Esophagus squamous epithelium (tissue), 4 donors: ENCODE measurements around the gene ELMO2.

Experiments
- POLR2A ChIP-seq, 4 donors: fragments of 450-650 bp; IDR thresholded peaks; one replicate each; pipeline ENCODE4 v1.6.1; 2017; ENCODE audit warnings: antibody characterized with exemption in 4 of 4, mild to moderate bottlenecking in 4 of 4, moderate library complexity in 3 of 4
- TF ChIP-seq, protein P1 (sequence below), 6 experiments: fragments of 450-650 bp in 4 of 6; fragments of 200-600 bp in 2 of 6; sonication (generic) in 2 of 6; IDR thresholded peaks; one replicate each; pipeline ENCODE4 v1.5.1; 2016 to 2019; ENCODE audit warnings: antibody characterized with exemption in 6 of 6, mild to moderate bottlenecking in 4 of 6, moderate library complexity in 4 of 6

DNA sequence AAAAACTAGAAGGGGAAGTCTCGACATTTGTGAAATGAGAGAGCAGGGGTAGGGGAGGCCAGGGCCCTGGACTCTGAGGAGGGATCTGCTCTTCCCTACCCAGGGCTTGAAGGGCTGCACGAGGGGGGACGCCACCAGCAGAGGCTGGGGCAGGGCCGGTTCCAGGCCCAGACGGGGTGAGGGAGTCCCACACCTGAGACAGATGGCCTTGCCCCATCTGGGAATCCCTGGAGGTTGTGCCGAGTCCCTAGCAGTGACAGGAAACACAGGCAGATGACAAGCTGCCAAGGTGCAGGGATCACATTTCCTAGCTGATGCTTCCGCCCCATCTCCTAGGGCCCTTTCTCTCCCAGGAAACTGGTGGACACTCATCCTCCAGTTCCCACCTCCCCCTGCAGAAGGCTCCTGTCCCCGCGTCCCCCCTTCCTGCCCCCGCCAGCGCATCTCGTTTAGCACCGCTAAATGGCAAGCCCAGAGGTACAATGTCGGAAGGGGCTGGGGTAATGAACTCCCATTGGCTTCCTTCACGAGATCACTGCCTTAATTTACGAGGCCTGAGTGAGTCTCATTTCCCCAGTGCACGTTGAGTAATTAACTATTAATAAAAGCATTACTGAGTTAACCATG, 63.0 kb downstream of the ELMO2 start:
- TF ChIP-seq, protein P1, sequence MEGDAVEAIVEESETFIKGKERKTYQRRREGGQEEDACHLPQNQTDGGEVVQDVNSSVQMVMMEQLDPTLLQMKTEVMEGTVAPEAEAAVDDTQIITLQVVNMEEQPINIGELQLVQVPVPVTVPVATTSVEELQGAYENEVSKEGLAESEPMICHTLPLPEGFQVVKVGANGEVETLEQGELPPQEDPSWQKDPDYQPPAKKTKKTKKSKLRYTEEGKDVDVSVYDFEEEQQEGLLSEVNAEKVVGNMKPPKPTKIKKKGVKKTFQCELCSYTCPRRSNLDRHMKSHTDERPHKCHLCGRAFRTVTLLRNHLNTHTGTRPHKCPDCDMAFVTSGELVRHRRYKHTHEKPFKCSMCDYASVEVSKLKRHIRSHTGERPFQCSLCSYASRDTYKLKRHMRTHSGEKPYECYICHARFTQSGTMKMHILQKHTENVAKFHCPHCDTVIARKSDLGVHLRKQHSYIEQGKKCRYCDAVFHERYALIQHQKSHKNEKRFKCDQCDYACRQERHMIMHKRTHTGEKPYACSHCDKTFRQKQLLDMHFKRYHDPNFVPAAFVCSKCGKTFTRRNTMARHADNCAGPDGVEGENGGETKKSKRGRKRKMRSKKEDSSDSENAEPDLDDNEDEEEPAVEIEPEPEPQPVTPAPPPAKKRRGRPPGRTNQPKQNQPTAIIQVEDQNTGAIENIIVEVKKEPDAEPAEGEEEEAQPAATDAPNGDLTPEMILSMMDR (IDR thresholded peaks at IDR 0.05), result no peak
- TF ChIP-seq POLR2A (IDR thresholded peaks at IDR 0.05), result no peak
